Central memory CD4-positive, alpha-beta T cell (primary cell): ENCODE measurements around the gene RPA1.
A peak's percentile ranks its signal among the peaks of the same experiment; 100 is the strongest.
"Not testable (repeated sequence)": the region's sequence is repeated elsewhere in the genome, so short reads cannot be mapped to it uniquely, and the experiment has no call there.

Experiments used
- DNase-seq: peaks from one replicate; pipeline ENCODE4 v3.0.0; 2022
- total RNA-seq, 3 experiments: gene quantifications; one replicate each; lab custom pipeline; 2026; lab: John Stamatoyannopoulos, UW

Gene RPA1
- 57.9 to 102 (median 90.0) reads per million in 3 experiments for total RNA-seq

GRCh38 chr17:1829592-1830257 lies at the start of gene RPA1, which contains the start of gene SMYD4:
TSS of gene RPA1 (plus strand) at chr17:1830005. CDS start at chr17:1830094, 89 bp downstream.
TSS of gene SMYD4 (minus strand) at chr17:1829902. CDS start at chr17:1827994, 1,908 bp downstream.
- peak; percentile 88 for DNase-seq

GRCh38 chr17:1782171-1782567 lies 47.6 kb upstream of the RPA1 start:
- DNase-seq, result no peak

GRCh38 chr17:1783271-1783670 lies 46.5 kb upstream of the RPA1 start:
- no peak for DNase-seq

GRCh38 chr17:1783834-1784611 lies 45.8 kb upstream of the RPA1 start:
- DNase-seq, result no peak

GRCh38 chr17:1785930-1786329 lies 43.9 kb upstream of the RPA1 start:
- DNase-seq, result no peak

GRCh38 chr17:1786708-1787107 lies 43.1 kb upstream of the RPA1 start:
- no peak for DNase-seq

GRCh38 chr17:1787301-1787902 lies 42.4 kb upstream of the RPA1 start:
- no peak for DNase-seq

- DNase-seq, result no peak
These were observed 39.9 kb upstream of the RPA1 start for GRCh38 chr17:1789936-1790335.

GRCh38 chr17:1792495-1793446 lies 37.0 kb upstream of the RPA1 start:
- DNase-seq, result no peak

GRCh38 chr17:1793447-1793806 lies 36.4 kb upstream of the RPA1 start:
- no peak for DNase-seq

GRCh38 chr17:1796800-1797199 lies 33.0 kb upstream of the RPA1 start:
- DNase-seq, result no peak

- DNase-seq, result no peak
These were observed 32.5 kb upstream of the RPA1 start for GRCh38 chr17:1797323-1797722.

GRCh38 chr17:1797846-1798245 lies 32.0 kb upstream of the RPA1 start:
- not testable (repeated sequence) for DNase-seq

GRCh38 chr17:1800240-1800639 lies 29.6 kb upstream of the RPA1 start:
- no peak for DNase-seq

GRCh38 chr17:1800712-1801111 lies 29.1 kb upstream of the RPA1 start:
- no peak for DNase-seq

GRCh38 chr17:1802429-1802828 lies 27.4 kb upstream of the RPA1 start:
- no peak for DNase-seq

GRCh38 chr17:1803280-1803679 lies 26.5 kb upstream of the RPA1 start:
- DNase-seq, result no peak

- no peak for DNase-seq
These were observed 21.9 kb upstream of the RPA1 start for GRCh38 chr17:1807890-1808289.

- DNase-seq, result no peak
These were observed 21.2 kb upstream of the RPA1 start for GRCh38 chr17:1808644-1809043.

GRCh38 chr17:1809815-1810214 lies 20.0 kb upstream of the RPA1 start:
- DNase-seq, result not testable (repeated sequence)

GRCh38 chr17:1810450-1811103 lies 19.2 kb upstream of the RPA1 start:
- DNase-seq, result no peak

GRCh38 chr17:1813088-1813487 lies 16.7 kb upstream of the RPA1 start:
- DNase-seq, result no peak
